Breast epithelium (tissue), 3 donors: ENCODE results near the gene MFSD6.

Experiments
- POLR2AphosphoS5 ChIP-seq, 3 donors: sonication (generic); formaldehyde crosslinking; IDR thresholded peaks; one replicate each; pipeline ENCODE4 v1.6.1; 2017; ENCODE audit warnings: antibody characterized with exemption in 3 of 3
- TF ChIP-seq, protein P1 (sequence below), 3 donors: fragments of 450-650 bp; IDR thresholded peaks; one replicate each; pipeline ENCODE4 v1.5.1; 2016 to 2017; ENCODE audit warnings: antibody characterized with exemption in 3 of 3, mild to moderate bottlenecking in 3 of 3, moderate library complexity in 3 of 3

- TF ChIP-seq, protein P1, sequence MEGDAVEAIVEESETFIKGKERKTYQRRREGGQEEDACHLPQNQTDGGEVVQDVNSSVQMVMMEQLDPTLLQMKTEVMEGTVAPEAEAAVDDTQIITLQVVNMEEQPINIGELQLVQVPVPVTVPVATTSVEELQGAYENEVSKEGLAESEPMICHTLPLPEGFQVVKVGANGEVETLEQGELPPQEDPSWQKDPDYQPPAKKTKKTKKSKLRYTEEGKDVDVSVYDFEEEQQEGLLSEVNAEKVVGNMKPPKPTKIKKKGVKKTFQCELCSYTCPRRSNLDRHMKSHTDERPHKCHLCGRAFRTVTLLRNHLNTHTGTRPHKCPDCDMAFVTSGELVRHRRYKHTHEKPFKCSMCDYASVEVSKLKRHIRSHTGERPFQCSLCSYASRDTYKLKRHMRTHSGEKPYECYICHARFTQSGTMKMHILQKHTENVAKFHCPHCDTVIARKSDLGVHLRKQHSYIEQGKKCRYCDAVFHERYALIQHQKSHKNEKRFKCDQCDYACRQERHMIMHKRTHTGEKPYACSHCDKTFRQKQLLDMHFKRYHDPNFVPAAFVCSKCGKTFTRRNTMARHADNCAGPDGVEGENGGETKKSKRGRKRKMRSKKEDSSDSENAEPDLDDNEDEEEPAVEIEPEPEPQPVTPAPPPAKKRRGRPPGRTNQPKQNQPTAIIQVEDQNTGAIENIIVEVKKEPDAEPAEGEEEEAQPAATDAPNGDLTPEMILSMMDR (IDR thresholded peaks at IDR 0.05): no peak
- TF ChIP-seq POLR2AphosphoS5 (IDR thresholded peaks at IDR 0.05): no peak
These were observed 119.8 kb downstream of the MFSD6 start for GRCh38 chr2:190527918-190528317.
